Measurements from ENCODE around the gene GNB1L.

GRCh38 chr22:19866665-19867009, 12.0 kb upstream of the GNB1L start:
- TF ChIP-seq EZH2 (IDR thresholded peaks at IDR 0.05; ENCODE audit: low read length, unreplicated experiment) = no peak
- TF ChIP-seq CTCF (conservative IDR thresholded peaks at IDR 0.05; ENCODE audit: low read depth, low read length) = no peak
- no peak for TF ChIP-seq EZH2phosphoT487 (IDR thresholded peaks at IDR 0.05; ENCODE audit: borderline replicate concordance, low read length)
